ENCODE data around the gene ZNF618.

ZNF618 gene

GRCh38 chr9:113957351-113957750 lies 81.2 kb downstream of the ZNF618 start:
- no peak for DNase-seq (ENCODE audit: low read depth, low spot score)

GRCh38 chr9:113957821-113958341 lies 81.8 kb downstream of the ZNF618 start:
- DNase-seq (ENCODE audit: low read depth, low spot score) = no peak

- DNase-seq (ENCODE audit: low read depth, low spot score) = no peak
Measured at GRCh38 chr9:113958556-113958955, 82.4 kb downstream of the ZNF618 start.

DNA sequence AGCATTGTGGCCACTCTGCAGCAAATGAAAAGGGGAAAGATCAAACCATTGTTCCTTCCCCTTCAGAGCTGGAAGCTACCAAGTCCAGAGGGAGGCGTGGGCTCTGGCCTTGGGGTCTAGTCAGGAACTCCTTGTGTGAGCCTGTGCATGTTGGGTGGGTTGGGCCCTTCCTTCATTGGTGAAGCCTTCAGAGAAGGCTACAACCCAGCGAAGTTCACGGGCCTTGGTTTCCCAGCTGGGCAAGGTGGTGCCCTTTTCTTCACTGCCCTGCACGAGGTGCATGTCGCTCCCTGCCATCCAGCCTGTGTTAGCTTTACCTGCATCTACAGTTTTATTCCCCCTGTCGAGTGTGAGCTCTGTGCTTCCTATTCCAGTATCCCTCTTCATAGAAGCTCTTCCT lies 84.7 kb downstream of the ZNF618 start:
- DNase-seq (ENCODE audit: low read depth, low spot score) = no peak

DNA sequence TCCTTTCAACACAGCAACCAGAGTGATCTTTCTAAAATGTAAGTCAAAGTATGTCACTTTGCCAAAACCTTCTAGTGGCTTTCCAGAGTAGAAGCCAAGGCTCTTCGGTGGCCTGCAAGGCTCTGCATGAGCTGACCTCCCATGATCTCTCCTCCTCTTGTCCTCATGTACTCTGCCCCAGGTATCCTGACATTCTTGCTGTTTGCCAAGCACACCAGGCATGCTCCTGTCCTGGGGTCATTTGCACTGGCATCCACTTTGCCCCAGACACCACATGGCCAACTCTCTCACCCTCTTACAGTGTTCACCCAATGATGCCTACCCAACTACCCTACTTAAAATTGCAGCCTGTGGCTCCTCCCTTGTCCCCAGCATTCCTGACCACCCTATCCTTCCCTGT lies 86.3 kb downstream of the ZNF618 start:
- DNase-seq (ENCODE audit: low read depth, low spot score) = no peak

- no peak for DNase-seq (ENCODE audit: low read depth, low spot score)
Measured at GRCh38 chr9:113963017-113963620, 87.0 kb downstream of the ZNF618 start.

DNA sequence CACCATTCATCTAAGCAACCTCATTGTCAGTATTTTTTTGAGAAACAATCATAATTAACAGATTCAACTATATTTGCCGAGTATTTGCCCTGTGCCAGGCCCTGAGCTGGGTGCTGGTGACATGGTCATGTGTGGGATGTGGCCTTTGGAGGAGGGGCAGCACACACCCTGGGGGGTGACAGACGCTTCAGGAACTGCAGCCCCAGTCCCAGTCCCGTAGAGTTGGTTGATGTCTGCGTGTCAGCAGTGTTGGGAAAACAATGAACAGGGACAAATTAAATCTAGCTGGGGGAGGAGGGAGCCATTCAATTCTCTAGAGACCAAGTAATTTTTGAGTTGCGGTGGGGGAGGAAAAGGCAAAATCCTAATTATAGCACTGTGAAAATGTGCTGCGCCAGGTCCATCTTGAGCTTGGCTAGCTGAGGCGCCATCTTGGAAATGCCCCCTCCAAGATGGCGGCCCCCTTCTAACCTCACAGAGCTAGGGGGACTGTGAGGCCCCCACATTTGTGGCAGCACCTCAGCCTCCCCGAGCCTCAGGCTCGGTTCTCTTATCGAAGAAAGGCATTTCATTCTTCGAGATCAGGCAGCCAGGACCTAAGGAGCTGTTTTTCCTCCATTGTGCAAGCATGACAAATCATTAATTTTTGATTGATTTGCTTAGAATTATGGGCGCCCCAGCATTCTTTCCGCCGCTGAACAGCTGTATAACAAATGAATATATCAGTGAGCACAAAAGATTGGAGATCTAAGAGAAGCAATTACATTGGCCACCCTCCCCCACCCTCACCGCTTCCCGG lies 87.8 kb downstream of the ZNF618 start:
- DNase-seq (ENCODE audit: low read depth, low spot score) = no peak

GRCh38 chr9:113964495-113965170 lies 88.5 kb downstream of the ZNF618 start:
- no peak for DNase-seq (ENCODE audit: low read depth, low spot score)

GRCh38 chr9:113966394-113966793 lies 90.3 kb downstream of the ZNF618 start:
- no peak for DNase-seq (ENCODE audit: low read depth, low spot score)

DNA sequence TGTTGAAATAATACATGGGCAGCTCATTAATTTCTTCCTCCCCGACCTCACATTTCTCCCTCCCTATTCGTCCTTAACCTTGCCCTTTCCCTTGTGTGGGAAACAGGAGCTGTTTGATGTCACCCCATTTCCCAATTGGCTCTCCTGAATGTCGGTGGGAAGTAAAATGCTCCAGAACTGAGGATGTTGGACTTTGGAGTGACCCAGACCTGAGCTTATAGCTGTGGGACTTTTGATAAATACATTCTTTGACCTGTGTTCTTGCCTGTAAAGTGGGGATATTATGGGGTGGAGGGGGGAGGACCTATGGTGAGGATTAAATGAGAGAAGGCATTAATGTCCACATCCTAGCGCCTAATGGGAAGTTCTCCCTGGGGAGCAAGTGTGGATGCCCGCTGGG lies 91.3 kb downstream of the ZNF618 start:
- DNase-seq (ENCODE audit: low read depth, low spot score) = no peak

- DNase-seq (ENCODE audit: low read depth, low spot score) = no peak
Measured at GRCh38 chr9:113969343-113969742, 93.2 kb downstream of the ZNF618 start.

- no peak for DNase-seq (ENCODE audit: low read depth, low spot score)
Measured at GRCh38 chr9:113973226-113973625, 97.1 kb downstream of the ZNF618 start.

- no peak for DNase-seq (ENCODE audit: low read depth, low spot score)
Measured at GRCh38 chr9:113973963-113974413, 97.9 kb downstream of the ZNF618 start.

DNA sequence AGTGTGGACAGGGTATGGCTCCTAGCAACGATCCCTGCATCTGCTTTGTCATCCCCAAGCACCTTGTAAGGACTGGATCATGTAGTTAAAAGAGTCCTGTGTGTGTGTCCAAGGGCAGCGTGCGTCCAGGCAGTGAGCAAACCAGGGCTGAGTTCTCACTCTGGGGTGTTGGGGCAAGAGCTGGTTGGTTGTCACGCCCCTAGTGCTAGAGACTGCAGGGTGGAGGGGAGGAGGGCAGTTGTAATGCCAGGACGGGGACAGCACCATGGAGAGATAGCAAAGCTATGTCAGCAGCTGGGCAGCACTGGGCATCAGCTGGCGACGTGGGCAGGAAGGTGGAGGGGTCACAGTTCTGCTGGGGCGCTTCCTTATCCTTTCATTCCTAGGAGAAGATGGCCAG lies 100.8 kb downstream of the ZNF618 start:
- no peak for DNase-seq (ENCODE audit: low read depth, low spot score)

DNA sequence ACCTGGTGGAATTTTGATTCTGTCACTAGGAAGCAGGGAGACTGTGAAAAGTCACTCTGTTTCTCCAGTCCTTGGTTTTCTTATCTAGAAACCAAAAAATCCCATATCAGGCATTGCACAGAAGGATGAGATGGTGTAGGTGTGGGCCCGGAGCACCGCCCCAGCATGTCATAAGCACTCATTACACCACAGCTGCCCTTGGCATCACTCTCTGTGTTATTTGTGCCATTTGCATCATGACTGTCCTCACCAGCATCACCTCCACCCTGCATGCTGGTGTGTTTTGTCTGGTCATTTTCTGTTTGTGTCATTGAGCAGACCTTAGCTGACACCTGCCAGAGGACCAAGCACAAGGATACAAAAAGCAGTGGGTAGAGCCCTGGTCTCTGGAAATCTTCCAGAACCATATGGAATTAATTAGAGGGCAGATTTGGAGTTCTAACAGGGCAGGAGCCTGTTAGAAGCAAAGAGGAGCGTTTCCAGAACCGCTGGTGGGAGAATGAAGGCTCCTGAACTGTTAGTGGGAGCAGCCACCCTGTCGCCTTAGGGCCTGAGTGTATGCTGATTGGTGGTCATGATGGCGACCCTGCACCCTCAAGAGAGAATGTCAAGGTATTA lies 102.7 kb downstream of the ZNF618 start:
- no peak for DNase-seq (ENCODE audit: low read depth, low spot score)

DNA sequence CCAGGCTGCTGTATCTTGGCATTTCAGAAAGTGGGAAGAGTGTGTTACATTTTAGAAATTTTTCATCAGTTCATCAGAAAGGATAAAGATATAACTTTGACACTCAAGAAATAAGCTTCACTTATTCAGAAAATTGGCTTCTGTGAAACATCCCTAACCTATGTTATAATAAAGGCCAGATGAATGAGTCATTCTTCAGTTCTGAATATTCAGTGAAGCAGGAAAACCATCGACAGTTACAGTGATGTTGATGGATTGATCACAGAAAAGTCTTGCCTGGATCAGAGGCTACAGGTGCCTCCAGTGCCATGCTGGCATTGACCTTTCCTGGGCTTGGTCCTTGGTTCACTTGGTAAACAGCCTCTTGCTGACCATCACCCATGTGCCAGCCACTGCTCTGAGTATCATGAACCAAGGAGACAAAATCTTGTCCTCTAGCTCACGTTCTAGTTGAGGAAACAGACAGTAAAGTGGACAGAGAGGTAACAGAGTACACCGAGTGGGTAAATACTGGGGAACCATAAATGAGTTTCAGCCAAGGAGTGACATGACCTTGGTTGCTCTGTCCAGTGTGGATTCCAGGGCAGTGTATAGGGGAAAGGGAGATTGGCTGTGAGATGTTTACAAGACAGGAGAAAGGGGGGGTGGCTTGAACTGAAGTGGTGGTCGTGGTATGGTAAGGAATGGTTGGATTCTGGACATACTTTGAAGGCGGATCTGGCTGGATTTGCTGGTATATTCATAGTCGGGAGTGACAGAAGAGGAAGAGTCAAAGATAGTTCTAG lies 103.4 kb downstream of the ZNF618 start:
- DNase-seq (ENCODE audit: low read depth, low spot score) = no peak

GRCh38 chr9:113984639-113985380 lies 108.7 kb downstream of the ZNF618 start:
- DNase-seq (ENCODE audit: low read depth, low spot score) = no peak

DNA sequence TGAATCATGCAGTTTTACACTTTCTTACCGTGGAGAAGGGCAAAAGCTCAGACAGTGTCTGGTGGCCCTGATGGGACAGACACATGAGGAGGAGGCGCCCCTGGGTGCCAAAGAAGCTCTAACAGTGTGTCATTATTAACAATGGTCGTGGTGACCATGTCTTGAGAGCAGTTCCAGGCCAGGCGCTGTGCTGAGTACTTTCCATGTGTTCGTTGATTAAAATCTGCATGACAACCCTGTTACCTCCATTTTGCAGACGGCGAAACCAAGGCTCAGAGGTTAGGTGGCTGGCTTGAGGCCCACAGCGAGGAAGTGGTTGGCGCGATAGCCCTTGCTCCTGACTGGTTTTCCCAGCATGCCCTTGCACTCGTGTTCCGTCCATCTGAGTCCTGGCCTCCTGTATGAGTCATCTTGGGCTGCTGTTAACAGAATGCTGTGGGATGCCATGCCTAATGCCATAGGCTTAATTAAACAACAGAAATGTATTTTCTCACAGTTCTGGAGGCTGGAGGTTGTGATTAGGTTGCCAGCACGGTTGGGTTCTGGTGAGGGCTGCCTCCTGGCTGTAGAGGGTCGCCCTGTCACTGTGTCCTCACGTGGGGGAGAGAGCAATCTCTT lies 110.0 kb downstream of the ZNF618 start:
- no peak for DNase-seq (ENCODE audit: low read depth, low spot score)

- DNase-seq (ENCODE audit: low read depth, low spot score) = no peak
Measured at GRCh38 chr9:113986931-113987330, 110.8 kb downstream of the ZNF618 start.

DNA sequence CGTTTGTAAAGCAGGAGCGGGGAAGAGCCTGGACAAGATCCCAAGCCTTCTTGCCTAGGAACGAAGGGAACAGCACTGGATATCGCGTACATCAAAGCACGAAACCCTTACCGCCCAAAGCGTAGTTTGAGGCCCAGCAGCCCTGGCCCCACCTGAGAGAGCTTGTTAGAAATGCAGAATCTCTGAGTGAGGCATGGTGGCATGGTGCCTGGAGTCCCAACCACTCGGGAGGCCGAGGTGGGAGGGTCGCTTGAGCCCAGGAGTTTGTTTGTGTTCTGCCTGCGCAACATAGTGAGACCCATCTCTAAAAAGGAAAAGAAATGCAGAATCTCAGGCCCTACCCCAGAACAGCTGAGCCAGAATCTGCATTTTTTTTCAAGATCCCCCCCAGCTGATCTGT lies 111.4 kb downstream of the ZNF618 start:
- no peak for DNase-seq (ENCODE audit: low read depth, low spot score)
